GM18508 (cell line): ENCODE data around the gene DCAF15.
"Not testable (repeated sequence)": the region's sequence is repeated elsewhere in the genome, so short reads cannot be mapped to it uniquely, and the experiment has no call there.

ENCODE experiments used
- ATAC-seq: cut with Tn5 transposase; IDR thresholded peaks from one replicate; pipeline ENCODE4 v1.9.1; 2021; ENCODE audit warnings: moderate number of reproducible peaks; ENCODE audit not compliant: insufficient read depth, unreplicated experiment

The DCAF15 gene

GRCh38 chr19:13958043-13958442, 5.7 kb downstream of the DCAF15 start:
- ATAC-seq: no peak

DNA sequence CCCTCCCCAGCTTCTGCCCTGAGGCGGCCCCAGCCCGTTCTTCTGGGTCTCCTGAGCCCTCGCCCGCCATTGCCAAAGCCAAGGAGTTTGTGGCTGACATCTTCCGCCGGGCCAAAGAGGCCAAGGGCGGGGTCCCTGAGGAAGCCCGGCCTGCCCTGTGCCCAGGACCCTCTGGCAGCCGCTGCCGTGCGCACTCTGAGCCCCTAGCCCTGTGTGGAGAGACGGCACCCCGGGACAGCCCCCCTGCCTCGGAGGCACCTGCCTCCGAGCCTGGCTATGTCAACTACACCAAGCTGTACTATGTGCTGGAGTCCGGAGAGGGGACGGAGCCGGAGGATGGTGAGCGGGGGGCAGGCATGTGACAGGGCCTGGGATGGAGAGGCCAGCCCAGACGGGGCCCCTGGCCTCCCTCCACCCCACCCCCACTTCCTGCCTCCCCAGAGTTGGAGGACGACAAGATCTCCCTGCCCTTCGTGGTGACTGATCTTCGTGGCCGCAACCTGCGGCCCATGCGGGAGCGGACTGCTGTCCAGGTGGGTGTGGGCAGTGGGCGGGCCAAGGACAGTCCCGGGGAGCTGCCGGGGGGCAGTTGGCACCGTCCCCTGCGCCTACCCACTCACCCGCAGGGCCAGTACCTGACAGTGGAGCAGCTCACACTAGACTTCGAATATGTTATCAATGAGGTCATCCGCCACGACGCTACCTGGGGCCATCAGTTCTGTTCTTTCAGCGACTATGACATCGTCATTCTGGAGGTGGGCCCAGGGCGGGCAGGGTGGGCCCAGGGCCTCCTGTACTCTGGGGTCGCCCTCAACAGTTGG, 7.0 kb downstream of the DCAF15 start:
- ATAC-seq: no peak

DNA sequence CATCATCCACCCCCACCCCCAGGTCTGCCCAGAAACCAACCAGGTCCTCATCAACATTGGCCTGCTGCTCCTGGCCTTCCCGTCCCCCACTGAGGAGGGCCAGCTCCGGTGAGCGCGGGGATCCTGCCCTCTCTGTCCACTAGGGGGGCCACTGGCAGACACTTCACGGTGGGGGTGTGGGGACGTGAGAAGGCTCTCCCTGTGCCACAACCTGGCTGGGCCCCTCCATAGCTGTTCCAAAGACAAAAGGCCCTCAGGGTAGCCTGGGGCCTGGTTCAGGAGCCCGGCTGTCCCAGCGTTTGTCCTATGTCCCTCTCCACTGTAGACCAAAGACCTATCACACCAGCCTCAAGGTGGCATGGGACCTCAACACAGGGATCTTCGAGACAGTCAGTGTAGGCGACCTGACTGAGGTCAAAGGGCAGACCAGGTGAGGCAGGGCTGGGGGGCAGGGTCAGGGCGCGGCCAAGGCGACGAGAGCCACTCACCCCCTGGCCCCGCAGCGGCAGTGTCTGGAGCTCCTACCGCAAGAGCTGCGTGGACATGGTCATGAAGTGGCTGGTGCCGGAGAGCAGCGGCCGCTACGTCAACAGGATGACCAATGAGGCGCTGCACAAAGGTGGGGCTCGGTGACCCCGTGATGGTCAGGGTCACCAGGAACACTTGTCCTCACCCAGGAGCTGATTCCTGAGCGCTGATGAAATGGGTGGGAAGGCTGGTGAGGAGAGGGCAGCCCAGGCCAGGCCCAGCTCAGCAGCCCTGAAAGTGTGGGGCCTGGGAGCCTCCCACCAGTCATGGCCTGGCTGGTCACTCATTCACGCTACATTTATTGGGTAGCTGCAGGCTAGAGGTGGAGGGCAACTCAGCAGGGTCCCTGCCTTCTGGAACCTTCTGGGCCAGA, 7.9 kb downstream of the DCAF15 start:
- no peak for ATAC-seq

- ATAC-seq: no peak
These were observed 8.8 kb downstream of the DCAF15 start for GRCh38 chr19:13960863-13961784.

GRCh38 chr19:13961826-13962698, 9.8 kb downstream of the DCAF15 start:
- ATAC-seq: no peak

GRCh38 chr19:13962699-13963602, 10.6 kb downstream of the DCAF15 start:
- ATAC-seq: no peak

DNA sequence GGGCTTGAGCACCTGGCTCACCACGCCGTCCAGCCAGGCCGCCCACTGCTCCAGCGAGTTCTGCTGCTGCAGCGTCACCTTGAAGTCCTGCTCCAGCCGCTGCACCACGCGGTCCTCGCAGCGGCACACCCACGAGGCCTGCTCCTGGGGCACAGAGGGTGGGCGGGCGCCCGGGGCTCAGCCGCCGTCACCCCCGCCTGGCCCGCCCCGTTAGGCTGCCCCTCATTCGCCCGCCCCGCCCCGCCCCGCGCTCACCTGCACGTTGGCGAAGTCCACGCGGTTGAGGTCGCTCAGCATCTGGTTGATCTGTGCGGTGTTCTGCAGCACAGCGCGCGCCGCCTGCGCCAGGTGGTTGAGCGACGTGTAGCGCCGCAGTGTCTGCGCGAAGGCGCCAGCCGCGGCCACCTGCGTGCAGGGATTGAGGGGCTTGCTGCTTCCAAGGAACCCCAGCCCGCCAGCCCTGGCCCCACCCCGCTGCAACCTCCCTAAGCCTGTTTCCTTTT, 11.3 kb downstream of the DCAF15 start:
- ATAC-seq: no peak

- ATAC-seq: no peak
These were observed 12.5 kb downstream of the DCAF15 start for GRCh38 chr19:13964776-13965175.

GRCh38 chr19:13965377-13965896, 13.1 kb downstream of the DCAF15 start:
- no peak for ATAC-seq

DNA sequence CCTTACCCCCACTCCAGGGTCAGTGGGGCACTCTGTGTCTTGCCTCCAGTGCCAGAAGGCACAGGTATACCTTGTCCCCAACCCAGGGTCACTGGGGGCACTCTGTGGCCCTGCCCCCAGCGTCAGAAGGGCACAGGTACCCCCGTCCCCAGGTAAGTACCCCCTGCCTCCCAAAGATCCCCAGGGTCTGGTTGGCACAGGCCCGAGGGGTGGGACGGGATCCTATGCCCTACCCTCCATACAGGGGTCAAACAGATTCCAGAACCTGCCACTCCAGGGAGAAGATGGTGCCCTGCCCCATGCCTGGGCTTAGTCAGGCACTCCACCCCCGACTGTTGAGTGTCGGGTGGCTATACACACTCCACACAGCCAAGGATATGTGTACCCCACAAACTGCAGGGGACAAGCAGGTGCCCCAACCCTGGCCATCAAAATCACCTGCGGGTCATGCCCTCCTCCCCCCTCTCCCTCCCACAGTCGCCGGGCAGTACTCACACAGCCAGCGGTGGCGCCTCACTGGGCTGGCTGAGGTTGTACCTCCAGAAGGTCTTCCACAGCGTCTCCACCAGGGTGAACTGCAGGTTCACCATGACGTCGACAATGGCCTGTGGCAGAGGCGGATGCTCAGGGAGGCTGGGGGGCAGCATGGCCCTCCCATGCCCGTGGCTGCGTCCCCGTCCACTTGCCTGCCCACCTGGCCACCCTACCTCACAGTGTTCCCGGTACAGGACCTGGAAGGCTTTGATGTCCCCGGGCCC, 13.8 kb downstream of the DCAF15 start:
- ATAC-seq: no peak

GRCh38 chr19:13966684-13967128, 14.4 kb downstream of the DCAF15 start:
- ATAC-seq: no peak

GRCh38 chr19:13967206-13967605, 14.9 kb downstream of the DCAF15 start:
- not testable (repeated sequence) for ATAC-seq

- no peak for ATAC-seq
These were observed 16.1 kb downstream of the DCAF15 start for GRCh38 chr19:13968383-13968935.

DNA sequence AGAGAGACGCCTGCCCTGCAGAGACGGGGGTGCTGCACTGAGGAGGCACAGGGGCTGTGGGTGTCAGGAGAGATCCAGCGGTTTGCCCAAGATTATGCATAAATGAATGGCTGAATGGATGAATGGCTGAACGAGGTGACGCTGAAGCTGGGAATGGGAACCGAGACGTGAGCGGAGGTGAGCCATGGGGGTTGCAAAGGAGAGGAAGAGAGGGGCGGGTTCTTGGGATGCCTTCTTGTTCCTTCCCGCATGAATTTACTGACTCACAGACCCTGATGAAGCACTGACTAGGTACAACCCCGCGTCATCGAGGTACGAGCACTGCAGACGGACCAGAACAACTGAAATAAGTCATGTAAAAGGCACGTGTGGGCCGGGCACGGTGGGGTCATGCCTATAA, 16.7 kb downstream of the DCAF15 start:
- ATAC-seq: no peak

- no peak for ATAC-seq
These were observed 17.6 kb downstream of the DCAF15 start for GRCh38 chr19:13969897-13970296.

DNA sequence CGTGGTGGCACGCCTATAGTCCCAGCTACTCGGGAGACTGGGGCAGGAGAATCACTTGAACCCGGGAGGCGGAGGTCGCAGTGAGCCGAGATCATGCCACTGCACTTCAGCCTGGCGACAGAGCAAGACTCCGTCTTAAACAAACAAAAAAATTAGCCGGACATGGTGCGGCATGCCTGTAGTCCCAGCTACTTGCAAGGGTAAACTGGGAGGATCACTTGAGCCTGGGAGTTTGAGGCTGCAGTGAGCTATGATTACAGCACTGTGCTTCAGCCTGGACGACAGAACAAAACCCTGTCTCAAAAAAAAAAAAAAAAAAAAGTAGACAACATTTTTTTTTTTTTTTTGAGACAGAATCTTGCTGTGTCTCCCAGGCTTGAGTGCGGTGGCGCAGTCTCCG, 19.6 kb downstream of the DCAF15 start:
- not testable (repeated sequence) for ATAC-seq
